HG03575 (cell line): Measurements from ENCODE around the gene TMTC2.

Experiments used
- ATAC-seq: cut with Tn5 transposase; IDR thresholded peaks from one replicate; pipeline ENCODE4 v1.9.1; 2021; ENCODE audit not compliant: unreplicated experiment, insufficient number of reproducible peaks, low FRiP score; ENCODE audit errors: extremely low read depth

The TMTC2 gene

GRCh38 chr12:83123039-83123438, 436.3 kb downstream of the TMTC2 start:
- no peak for ATAC-seq

DNA sequence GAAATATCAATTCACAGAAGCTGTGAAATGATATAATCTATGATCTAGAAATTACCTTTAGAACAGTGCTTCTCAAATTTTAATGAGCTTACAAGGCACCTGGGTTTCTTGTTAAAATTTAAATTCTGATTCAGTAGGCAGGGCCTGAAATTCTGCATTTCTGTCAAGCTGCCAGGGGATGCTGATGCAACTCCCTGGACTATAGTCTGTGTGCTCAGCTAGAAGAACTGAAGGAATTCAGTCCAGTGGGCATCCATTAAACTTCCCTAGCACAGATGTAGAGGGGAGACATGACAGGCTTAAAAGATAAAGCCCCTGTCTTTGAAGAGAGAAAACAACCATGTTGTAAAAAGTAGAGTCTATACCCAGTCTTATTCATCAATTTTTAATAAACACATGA, 441.8 kb downstream of the TMTC2 start:
- no peak for ATAC-seq

- no peak for ATAC-seq
These were observed 443.5 kb downstream of the TMTC2 start for GRCh38 chr12:83130178-83130577.

- ATAC-seq = no peak
These were observed 445.7 kb downstream of the TMTC2 start for GRCh38 chr12:83132360-83132759.

GRCh38 chr12:83136411-83136810, 449.7 kb downstream of the TMTC2 start:
- ATAC-seq = no peak

- ATAC-seq = no peak
These were observed 453.4 kb downstream of the TMTC2 start for GRCh38 chr12:83140135-83140534.

DNA sequence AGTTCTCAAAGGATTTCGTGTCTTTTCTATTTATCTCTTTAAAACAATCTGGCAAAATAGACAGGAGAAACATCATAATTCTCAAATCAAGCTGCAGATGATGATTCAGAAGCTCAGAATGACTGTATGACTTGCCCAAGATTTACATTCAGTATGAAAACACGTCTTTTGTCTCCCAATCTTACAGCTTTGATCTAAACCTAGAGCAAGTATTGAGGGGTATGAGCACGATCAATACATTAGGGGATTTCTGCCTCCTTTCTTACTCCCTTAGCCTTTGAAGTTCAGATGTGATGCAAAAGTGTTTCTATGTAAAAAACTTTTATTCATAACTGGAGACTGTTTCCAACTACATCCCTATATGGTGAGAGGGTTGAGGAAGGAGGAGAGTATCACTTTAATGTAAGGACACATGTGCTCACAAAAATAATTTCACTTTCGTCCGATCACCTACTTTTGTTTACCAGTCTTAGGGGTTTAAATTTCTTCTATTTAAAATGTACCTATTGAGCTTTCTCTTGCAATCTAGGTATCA, 454.8 kb downstream of the TMTC2 start:
- ATAC-seq = no peak

DNA sequence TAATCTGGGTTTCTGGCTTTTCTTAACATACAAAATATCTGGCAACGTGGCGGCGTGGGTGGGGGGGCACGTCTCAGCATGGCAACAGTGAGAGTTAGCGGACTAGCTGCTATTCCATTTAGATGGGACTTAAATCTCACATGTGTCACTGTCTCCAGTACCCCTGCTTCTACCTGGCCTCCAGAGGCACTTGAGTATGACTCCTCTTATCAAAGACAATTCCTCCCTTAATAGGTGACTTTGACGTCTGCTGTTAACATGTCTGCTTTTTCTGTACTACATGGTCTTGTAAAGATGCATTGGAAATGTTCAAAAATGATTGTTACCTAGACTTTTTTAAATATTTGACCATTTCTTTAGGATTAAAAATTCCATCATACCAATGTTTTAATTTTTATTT, 456.2 kb downstream of the TMTC2 start:
- ATAC-seq = no peak

GRCh38 chr12:83143950-83144349, 457.2 kb downstream of the TMTC2 start:
- no peak for ATAC-seq

- ATAC-seq = no peak
These were observed 458.7 kb downstream of the TMTC2 start for GRCh38 chr12:83145325-83145840.

DNA sequence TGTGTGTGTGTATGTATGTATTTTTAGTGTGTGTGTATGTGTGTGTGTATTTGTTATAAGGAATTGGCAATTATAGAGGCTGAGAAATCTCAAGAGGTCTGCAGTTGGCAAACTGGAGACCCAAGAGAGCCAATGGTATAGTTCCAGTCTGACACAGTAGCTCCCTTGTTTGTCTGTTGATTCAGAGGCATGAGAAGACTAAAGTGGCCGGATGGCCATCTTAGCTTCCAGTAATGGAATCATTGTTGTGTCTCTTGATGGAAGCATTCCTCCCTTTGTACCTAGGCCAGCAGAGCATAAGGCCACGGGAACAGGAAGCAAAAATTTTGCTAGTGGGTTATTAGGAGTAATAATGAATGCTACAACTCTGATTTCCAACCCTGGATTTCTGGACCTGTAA, 460.6 kb downstream of the TMTC2 start:
- ATAC-seq = no peak

GRCh38 chr12:83149987-83150386, 463.3 kb downstream of the TMTC2 start:
- ATAC-seq = no peak

DNA sequence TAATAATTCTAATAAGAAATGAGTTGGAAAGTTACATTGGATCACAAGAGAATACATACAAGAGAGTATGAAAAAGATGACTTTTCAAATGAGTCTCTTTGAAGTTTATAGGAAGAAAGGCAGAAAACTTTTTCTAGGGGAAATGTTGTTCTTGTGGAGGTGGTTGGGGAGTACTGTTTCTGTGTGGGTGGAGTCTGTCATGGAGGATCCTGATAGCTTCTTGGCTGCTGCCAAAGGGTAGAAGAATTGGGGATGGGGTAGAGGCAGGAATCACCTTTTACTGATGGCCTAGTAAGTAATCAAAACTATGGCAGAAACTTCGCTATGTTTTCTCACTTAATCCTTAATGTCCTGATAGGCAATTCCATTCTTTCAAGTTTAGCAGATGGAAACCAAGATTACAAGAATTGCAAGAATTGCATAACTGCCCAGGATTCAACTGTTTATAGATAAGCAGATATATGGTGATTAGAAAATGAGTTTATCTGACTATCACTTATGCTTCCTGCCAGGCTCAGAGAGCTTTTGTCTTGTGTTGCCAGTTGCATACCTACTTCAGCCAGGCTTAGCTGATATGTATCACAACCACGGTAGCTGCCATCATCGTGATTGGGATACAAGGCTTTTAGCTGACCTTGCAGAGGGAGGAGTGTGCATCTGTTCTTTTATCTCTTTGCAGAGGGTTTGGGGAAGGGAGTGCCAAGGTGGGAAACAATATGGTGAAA, 463.9 kb downstream of the TMTC2 start:
- ATAC-seq = no peak

- peak; percentile 54 for ATAC-seq
These were observed 466.5 kb downstream of the TMTC2 start for GRCh38 chr12:83153177-83153576.

GRCh38 chr12:83156815-83157214, 470.1 kb downstream of the TMTC2 start:
- ATAC-seq = no peak

DNA sequence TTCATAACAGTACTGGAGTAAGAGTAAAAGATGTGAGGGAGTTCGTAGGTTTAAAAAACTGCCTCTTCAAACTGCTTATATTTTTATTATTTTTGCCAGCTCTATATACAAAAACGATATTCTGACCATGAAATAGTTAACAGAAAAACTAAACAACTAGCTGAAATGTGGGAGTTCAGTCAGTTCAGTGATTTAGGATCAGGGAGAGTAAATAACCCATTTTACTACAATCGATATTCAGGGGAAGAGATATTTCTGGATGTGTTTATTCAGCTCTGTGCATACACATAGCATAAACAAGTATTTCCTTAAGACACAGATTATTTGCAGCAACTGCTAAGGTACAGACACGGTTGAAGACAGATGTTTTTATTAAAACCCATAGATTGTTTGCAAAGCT, 470.9 kb downstream of the TMTC2 start:
- no peak for ATAC-seq

DNA sequence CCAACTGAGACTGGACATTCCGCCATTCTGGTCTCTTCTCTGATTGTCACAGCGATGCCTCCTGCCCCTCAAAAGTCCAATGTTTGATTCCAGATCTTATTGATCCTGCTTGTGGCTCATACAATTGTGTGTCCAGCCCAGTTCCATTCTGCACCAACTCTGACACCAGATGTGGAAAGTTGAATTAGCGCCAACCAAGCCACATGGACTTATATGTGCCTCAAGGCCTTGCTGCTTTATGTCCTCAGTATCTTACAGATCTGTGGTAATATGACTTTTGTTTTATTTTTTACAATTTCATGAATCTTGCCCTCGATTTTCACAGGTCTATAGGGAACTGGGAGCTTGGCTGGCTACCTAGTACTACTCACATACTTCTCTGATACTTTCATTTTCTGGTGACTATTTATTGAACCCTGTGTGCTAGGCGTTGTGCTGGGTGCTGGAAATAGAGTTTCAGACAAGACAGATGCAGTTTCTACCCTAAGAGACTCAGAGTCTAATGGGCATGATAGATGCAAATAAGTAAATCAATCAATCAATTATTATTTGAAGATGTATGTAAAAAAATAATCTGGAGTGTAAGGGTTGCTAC, 472.0 kb downstream of the TMTC2 start:
- ATAC-seq = no peak

DNA sequence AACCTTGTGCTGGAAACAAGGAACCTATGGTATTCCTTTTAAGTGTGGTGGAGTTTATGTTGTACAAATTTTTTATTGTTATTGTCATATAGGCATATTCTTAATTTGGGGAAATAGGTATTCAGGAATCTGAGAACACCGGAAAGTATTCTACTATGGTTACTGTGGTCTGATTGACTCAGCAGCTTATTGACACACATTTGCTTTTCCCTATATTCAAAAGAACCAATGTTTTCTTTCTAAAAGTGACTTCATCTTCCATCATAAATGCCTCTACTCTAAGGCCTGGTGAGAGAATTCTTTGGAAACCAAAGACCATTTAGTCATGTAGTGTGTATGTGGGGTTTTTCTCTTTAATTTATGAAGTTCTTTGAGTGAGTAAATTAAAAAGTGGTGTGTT, 474.8 kb downstream of the TMTC2 start:
- ATAC-seq = no peak

GRCh38 chr12:83168751-83169150, 482.0 kb downstream of the TMTC2 start:
- no peak for ATAC-seq

GRCh38 chr12:83172441-83172840, 485.7 kb downstream of the TMTC2 start:
- ATAC-seq = no peak
